GM18858 (cell line): ENCODE measurements around the gene GGT6.

Experiments used
- ATAC-seq: cut with Tn5 transposase; IDR thresholded peaks from one replicate; pipeline ENCODE4 v1.9.1; 2021; ENCODE audit not compliant: unreplicated experiment

The GGT6 gene

GRCh38 chr17:4540687-4541327, 19.6 kb downstream of the GGT6 start:
- no peak for ATAC-seq

DNA sequence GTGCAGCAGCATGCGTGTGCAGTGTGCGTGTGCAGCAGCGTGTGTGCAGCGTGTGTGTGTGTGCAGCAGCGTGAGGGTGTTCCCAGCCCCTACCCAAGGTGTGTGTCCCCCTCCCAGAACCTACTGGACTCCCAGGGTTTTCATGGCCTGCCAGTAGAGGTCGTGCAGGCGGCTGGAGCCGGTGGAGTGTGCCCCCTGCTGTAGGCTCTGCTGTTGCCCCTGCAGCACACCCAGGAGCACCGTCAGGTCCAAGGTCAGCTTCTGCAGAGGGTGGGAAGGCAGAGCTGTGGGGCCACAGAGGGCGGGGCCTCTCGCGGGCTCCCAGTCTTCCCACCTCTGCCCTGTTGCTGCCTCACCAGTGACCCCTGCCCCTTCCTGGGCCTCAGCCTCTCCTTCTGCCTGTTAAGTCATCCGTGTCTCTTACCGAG, 20.1 kb downstream of the GGT6 start:
- ATAC-seq: no peak

GRCh38 chr17:4539576-4540223, 20.7 kb downstream of the GGT6 start:
- ATAC-seq: no peak

DNA sequence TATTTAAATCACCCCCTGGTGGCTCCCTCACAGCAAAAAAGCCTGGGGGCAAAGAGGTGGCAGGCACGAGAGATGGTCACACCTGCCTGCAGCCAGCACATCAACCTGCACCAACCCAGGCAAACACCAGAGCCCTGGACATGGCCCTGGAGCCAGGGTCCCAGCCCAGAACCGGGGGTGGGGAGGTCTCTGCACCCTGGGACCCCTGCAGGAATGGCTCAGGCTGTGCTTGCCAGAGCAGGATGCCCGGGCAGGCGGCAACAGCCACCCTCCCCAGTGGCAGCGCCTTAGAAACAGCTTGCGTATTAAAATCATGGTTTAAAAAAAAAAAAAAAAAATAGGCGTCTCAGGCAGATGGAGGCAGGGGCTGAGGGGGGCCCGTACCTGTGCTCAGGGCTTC, 21.4 kb downstream of the GGT6 start:
- ATAC-seq: no peak

DNA sequence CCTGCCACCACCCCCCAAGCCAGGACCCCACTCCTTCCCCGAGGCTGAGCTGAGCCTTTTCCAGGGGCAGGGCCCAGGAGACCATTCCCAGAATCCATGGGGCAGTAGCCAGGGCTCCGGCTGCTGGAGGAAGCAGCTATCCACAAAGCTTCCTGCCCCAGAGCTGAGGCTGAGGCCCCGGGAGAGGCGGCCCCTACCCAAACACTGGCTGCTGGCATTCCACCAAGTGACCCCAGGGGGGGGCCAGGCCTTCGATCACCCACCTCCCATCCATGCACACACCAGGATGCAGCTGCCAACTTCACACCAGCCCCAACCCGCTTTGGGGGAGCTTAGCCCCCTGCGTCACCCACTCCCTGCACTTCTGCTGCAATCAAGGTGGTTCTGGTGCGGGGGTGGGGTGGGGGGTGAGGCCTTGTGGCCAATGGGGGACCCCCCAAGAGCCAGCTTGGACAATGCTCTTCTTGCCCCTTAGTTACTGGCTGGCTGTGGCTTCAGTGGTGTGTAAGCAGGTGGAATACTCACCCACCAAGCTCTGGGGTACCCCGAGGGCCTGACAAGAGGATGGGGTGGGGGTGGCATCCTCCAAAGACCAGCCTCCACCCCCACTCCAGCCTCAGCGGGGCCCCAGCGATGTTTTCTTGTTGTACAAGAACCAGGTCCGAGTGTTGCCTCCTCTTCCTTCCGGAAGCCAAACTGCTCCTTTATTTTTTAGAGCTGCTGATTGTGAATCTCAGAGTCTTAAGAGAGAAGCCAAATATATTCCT, 22.0 kb downstream of the GGT6 start:
- no peak for ATAC-seq

- ATAC-seq: no peak
Observed at GRCh38 chr17:4537451-4538235, 22.7 kb downstream of the GGT6 start.

DNA sequence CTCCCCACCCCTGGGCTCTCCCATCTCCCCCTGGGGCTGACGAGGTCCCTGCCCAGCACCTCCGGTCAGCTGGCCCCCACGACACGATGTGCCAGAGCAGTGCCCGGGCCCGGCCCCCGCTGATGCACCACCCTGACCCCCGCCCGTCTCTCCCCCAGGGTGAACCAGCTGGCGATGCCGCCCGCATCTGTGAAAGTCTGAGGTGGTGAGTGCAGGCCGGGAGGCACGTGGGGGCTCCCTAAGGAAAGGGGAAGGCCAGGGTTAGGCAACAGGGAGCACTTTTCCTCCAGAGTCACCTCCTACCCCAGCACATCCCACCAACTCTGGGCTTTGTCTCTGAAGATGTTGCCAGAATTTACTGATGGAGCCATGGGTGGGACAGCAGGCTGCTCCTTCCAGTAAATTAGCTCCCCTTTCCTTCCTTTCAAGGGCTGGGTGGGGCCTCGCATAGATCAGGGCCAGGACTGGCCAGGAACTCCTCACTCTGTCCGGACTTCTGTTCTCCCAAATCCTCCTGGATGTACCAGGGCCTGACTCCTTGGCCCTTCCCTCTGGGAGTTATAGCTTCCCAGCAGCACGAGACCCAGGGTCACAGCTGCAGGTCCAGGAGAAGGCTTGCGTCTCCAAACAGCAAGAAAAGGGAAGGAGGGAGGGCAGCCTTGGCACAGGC, 23.5 kb downstream of the GGT6 start:
- no peak for ATAC-seq

- ATAC-seq: no peak
Observed at GRCh38 chr17:4536259-4536741, 24.1 kb downstream of the GGT6 start.

- no peak for ATAC-seq
Observed at GRCh38 chr17:4535667-4536258, 24.6 kb downstream of the GGT6 start.

- no peak for ATAC-seq
Observed at GRCh38 chr17:4534928-4535666, 25.3 kb downstream of the GGT6 start.

DNA sequence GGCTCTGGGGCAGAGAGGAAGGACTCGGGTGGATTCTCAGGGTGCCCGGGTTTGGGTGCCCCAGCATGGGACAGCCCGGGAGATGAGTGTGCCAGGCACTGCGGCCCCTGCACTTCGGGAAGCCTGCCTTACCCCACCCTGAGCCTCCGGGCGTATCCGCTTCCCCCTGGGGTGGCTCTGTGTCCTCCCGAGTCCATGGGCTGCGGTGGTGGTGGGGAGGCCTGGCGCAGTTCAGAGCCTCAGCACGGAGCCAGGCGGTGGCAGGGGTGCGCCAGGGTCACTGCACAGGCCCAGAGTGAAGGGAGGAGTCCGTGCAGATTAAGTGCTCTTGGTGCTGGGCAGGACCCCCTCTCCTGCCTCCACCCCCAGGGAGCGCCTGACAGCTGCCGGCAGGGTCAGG, 25.9 kb downstream of the GGT6 start:
- ATAC-seq: no peak

GRCh38 chr17:4533523-4534504, 26.6 kb downstream of the GGT6 start:
- no peak for ATAC-seq

GRCh38 chr17:4532860-4533522, 27.4 kb downstream of the GGT6 start:
- ATAC-seq: no peak

GRCh38 chr17:4531988-4532736, 28.2 kb downstream of the GGT6 start:
- no peak for ATAC-seq

DNA sequence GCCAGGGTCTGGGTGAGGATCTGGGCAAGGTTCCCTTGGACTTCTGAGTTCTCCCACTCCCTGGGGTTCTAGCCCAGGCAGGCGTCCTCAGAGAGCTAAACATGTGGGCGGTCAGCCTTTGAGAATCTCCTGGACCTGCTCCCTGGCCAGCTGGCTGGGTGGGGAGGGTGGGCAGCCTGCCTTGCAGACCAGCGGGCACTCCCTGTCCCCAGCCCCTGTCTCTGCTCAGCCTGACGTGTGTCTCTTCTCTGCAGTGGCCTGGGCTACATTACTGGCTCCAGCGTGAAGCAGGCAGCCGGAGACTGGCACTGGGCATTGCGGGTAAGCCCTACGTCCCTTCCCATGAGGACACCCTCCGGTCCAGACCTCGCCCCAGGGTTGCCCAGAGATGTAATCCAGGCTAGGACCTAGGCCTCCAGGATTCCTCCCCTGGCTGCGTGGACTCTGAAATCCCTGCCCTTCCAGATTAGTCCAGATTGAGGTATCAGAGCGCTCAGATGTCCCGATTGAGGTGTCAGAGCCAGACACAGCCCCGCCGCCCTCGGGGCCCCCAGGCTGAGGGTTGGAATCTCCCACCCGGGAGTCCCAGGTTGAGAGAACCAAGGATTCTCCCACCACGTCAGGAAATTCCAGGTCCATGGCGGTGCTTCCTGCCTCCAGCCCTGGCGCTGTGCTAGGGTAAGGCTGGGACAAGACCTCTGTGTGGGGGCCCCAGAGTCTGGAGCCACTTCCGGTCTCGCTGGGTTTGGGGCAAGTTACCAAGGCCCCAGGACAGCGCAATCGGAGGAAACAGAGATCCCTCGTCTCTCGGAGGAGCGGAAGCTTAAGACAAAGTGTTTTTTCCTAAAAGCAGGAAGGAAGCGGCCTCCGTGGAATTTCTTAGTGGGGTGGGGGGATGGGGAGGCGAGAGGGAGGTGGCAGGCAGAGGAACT, 29.3 kb downstream of the GGT6 start:
- no peak for ATAC-seq

- ATAC-seq: no peak
Observed at GRCh38 chr17:4529533-4530152, 30.7 kb downstream of the GGT6 start.
